Gastroesophageal sphincter (tissue), 4 donors: ENCODE measurements around the gene AGFG1. TPM values are rescaled to one million over a fixed set of nuclear protein-coding genes. Genes with fewer than 3 reads are reported as not detected.

Experiments
- ATAC-seq: fragments of 150-250 bp; one replicate; pipeline ENCODE4 v1.9.1; 2016; ENCODE audit warnings: mild to moderate bottlenecking, moderate library complexity
- H3K27ac ChIP-seq, 4 donors: fragments of 200-600 bp; sonication (generic) in 3 of 4; 1 replicate in 3 of 4; 2 replicates in 1 of 4; pipeline ENCODE4 v1.5.1; 2016 to 2019
- H3K27me3 ChIP-seq: fragments of 200-600 bp; sonication (generic); one replicate; pipeline ENCODE4 v1.5.1; 2019
- H3K36me3 ChIP-seq, 2 donors: fragments of 200-600 bp; sonication (generic); one replicate each; pipeline ENCODE4 v1.5.1; 2019; ENCODE audit warnings: control low read depth in 1 of 2
- H3K4me1 ChIP-seq, 3 donors: fragments of 200-600 bp; sonication (generic); 1 replicate in 2 of 3; 2 replicates in 1 of 3; pipeline ENCODE4 v1.5.1; 2016 to 2019; ENCODE audit warnings: control low read depth in 2 of 3
- H3K4me3 ChIP-seq, 2 donors: fragments of 200-600 bp; sonication (generic); one replicate each; pipeline ENCODE4 v1.5.1; 2019; ENCODE audit warnings: mild to moderate bottlenecking in 1 of 2, moderate library complexity in 1 of 2
- H3K9me3 ChIP-seq, 3 donors: fragments of 200-600 bp; sonication (generic); one replicate each; pipeline ENCODE4 v1.5.1; 2017 to 2019; ENCODE audit warnings: control low read depth in 2 of 3
- CTCF ChIP-seq, 4 experiments: fragments of 200-600 bp in 2 of 4; fragments of 450-650 bp in 2 of 4; sonication (generic) in 1 of 4; IDR thresholded peaks; one replicate each; pipeline ENCODE4 v1.5.1; 2017 to 2019; ENCODE audit warnings: antibody characterized with exemption in 4 of 4, mild to moderate bottlenecking in 2 of 4, moderate library complexity in 2 of 4
- EP300 ChIP-seq: sonication (generic); formaldehyde crosslinking; IDR thresholded peaks from one replicate; pipeline ENCODE4 v1.6.1; 2017; ENCODE audit warnings: antibody characterized with exemption, mild to moderate bottlenecking
- POLR2A ChIP-seq, 2 donors: fragments of 450-650 bp; IDR thresholded peaks; one replicate each; pipeline ENCODE4 v1.6.1; 2017; ENCODE audit warnings: antibody characterized with exemption in 2 of 2, mild to moderate bottlenecking in 2 of 2, moderate library complexity in 1 of 2
- POLR2AphosphoS5 ChIP-seq: sonication (generic); formaldehyde crosslinking; IDR thresholded peaks from one replicate; pipeline ENCODE4 v1.6.1; 2017; ENCODE audit warnings: antibody characterized with exemption
- WGBS, 2 donors: methylation state at CpG; one replicate each; pipeline ENCODE4 v1.1.5; 2018; ENCODE audit warnings: low coverage in 1 of 2; 5-methylcytosine and 5-hydroxymethylcytosine counted together
- total RNA-seq, 4 donors: library from RNA; depleted of rRNA; stranded (reverse); fragments of >200 nt; gene quantifications; one replicate each; pipeline ENCODE4 v1.1.0, GENCODE V29; 2016

AGFG1 gene
- total RNA-seq, 4 donors from 2014 or later: 26.0 to 73.1 (median 53.0) TPM

GRCh38 chr2:227503433-227504406, 31.8 kb downstream of the AGFG1 start:
- Histone ChIP-seq H3K27ac (no peak overlapping the region), H3K9me3 (no peaks in the 10 kb centered on the region), H3K4me3 (no peak overlapping the region), H3K27me3 (no peaks in the 10 kb centered on the region), H3K4me1 (peaks cover 0 to 64% (median 9%) of the 10 kb centered on the region in 3 donors), H3K36me3 (no peaks in the 10 kb centered on the region)
- 89 to 97% methylated on average over 1 to 4 of the region's 5 CpGs for WGBS, 2 donors
- ATAC-seq: peak; percentile 68
- TF ChIP-seq POLR2AphosphoS5: no peak
- no peak for TF ChIP-seq POLR2A (IDR thresholded peaks at IDR 0.05)
- no peak for TF ChIP-seq CTCF (IDR thresholded peaks at IDR 0.05)
- no peak for TF ChIP-seq EP300

- no peak for TF ChIP-seq EP300
- no peak for TF ChIP-seq CTCF (IDR thresholded peaks at IDR 0.05)
- TF ChIP-seq POLR2A (IDR thresholded peaks at IDR 0.05): no peak
- no peak for TF ChIP-seq POLR2AphosphoS5
- H3K36me3 ChIP-seq: no peaks in the 10 kb centered on the region
- no peaks in the 10 kb centered on the region for H3K27me3 ChIP-seq
- no peak for ATAC-seq
- no peak overlapping the region for H3K27ac ChIP-seq
- H3K9me3 ChIP-seq: no peaks in the 10 kb centered on the region
- H3K4me3 ChIP-seq: no peak overlapping the region
- peaks cover 0 to 60% (median 9%) of the 10 kb centered on the region in 3 donors for H3K4me1 ChIP-seq
- 31 to 41% methylated on average over 3 of the region's 3 CpGs for WGBS, 2 donors
Measured at GRCh38 chr2:227504700-227505099, 32.7 kb downstream of the AGFG1 start.

- TF ChIP-seq POLR2A (IDR thresholded peaks at IDR 0.05) (no peak), CTCF (IDR thresholded peaks at IDR 0.05) (no peak), EP300 (no peak), POLR2AphosphoS5 (no peak)
- Histone ChIP-seq H3K9me3 (no peaks in the 10 kb centered on the region), H3K36me3 (no peaks in the 10 kb centered on the region), H3K27ac (no peak overlapping the region), H3K27me3 (no peaks in the 10 kb centered on the region), H3K4me3 (no peak overlapping the region), H3K4me1 (peaks cover 0 to 71% (median 9%) of the 10 kb centered on the region in 3 donors)
- no peak for ATAC-seq
- WGBS, 2 donors: 62 to 67% methylated on average over 1 of the region's 1 CpG
Measured at GRCh38 chr2:227506456-227506855, 34.5 kb downstream of the AGFG1 start.

- WGBS, 2 donors: 68 to 88% methylated on average over 2 of the region's 2 CpGs
- no peak overlapping the region for H3K4me3 ChIP-seq
- ATAC-seq: no peak
- no peak for TF ChIP-seq POLR2A (IDR thresholded peaks at IDR 0.05)
- no peak for TF ChIP-seq POLR2AphosphoS5
- TF ChIP-seq CTCF (IDR thresholded peaks at IDR 0.05): no peak
- TF ChIP-seq EP300: no peak
- no peaks in the 10 kb centered on the region for H3K27me3 ChIP-seq
- H3K9me3 ChIP-seq: no peaks in the 10 kb centered on the region
- no peaks in the 10 kb centered on the region for H3K36me3 ChIP-seq
- no peak overlapping the region for H3K27ac ChIP-seq
- H3K4me1 ChIP-seq: peaks cover 0 to 84% (median 14%) of the 10 kb centered on the region in 3 donors
Measured at GRCh38 chr2:227507963-227508362, 36.0 kb downstream of the AGFG1 start.

- no peaks in the 10 kb centered on the region for H3K27me3 ChIP-seq
- H3K27ac ChIP-seq: no peak overlapping the region
- no peak overlapping the region for H3K4me3 ChIP-seq
- TF ChIP-seq POLR2A (IDR thresholded peaks at IDR 0.05) (no peak), EP300 (no peak), POLR2AphosphoS5 (no peak), CTCF (IDR thresholded peaks at IDR 0.05) (no peak)
- 86 to 94% methylated on average over 2 of the region's 2 CpGs for WGBS, 2 donors
- ATAC-seq: no peak
- peaks cover 2 to 84% (median 17%) of the 10 kb centered on the region in 3 donors for H3K4me1 ChIP-seq
- H3K36me3 ChIP-seq: no peaks in the 10 kb centered on the region
- no peaks in the 10 kb centered on the region for H3K9me3 ChIP-seq
Measured at GRCh38 chr2:227509076-227509475, 37.1 kb downstream of the AGFG1 start.
